Measurements from ENCODE around the gene ACTR1A. TPM values are rescaled to one million over a fixed set of nuclear protein-coding genes. Genes with fewer than 3 reads are reported as not detected.

ACTR1A gene
- total and polyA plus RNA-seq, 9 of the 15 experiments (the other 6 are each of a cell fraction or from before 2014, with no cell fraction given), result 36.3 to 77.2 (median 49.6) TPM

GRCh38 chr10:102502337-102503151, at the start of gene ACTR1A (continued):
- peak; percentile 92 for TF ChIP-seq SIX5 (IDR thresholded peaks at IDR 0.05; ENCODE audit: borderline replicate concordance in 1 of 2, insufficient read depth in 1 of 2, low read depth in 1 of 2, low read length in 2 of 2)
- peak; percentile 19; the same call in 1 of the 2 replicates for TF ChIP-seq SIN3B (IDR thresholded peaks at IDR 0.05; ENCODE audit: low read depth)
- no peak for TF ChIP-seq ZNF174 (CRISPR knock-in tag; IDR thresholded peaks at IDR 0.05)
- TF ChIP-seq BACH1 (tag; IDR thresholded peaks at IDR 0.05), result 0 out of 2 replicates have a peak, but pooled peaks have one; percentile 53
- TF ChIP-seq CAMTA2 (CRISPR knock-in tag; conservative IDR thresholded peaks at IDR 0.05), result no peak
- TF ChIP-seq ZNF197 (CRISPR knock-in tag; IDR thresholded peaks at IDR 0.05; ENCODE audit: low read depth), result 0 out of 2 replicates have a peak, but pooled peaks have one; percentile 75
- no peak for TF ChIP-seq ZNF436 (CRISPR knock-in tag; IDR thresholded peaks at IDR 0.05)
- TF ChIP-seq SMAD3 (CRISPR knock-in tag; conservative IDR thresholded peaks at IDR 0.05), result 0 out of 2 replicates have a peak, but pooled peaks have one; percentile 32
- TF ChIP-seq SPI1 (IDR thresholded peaks at IDR 0.05; ENCODE audit: borderline replicate concordance, low read depth, low read length), result peak; percentile 38; the same call in 1 of the 2 replicates
- no peak for TF ChIP-seq EZH2 (IDR thresholded peaks at IDR 0.05; ENCODE audit: borderline replicate concordance, low read depth, low read length)
- no peak for TF ChIP-seq PYGO2 (tag; IDR thresholded peaks at IDR 0.05)
- TF ChIP-seq MAFF (IDR thresholded peaks at IDR 0.05; ENCODE audit: low read length), result no peak
- TF ChIP-seq ZFX (CRISPR knock-in tag; IDR thresholded peaks at IDR 0.05), result peak; percentile 83
- TF ChIP-seq ARHGAP35 (IDR thresholded peaks at IDR 0.05; ENCODE audit: partially characterized antibody), result no peak
- TF ChIP-seq TAF7 (tag; IDR thresholded peaks at IDR 0.05), result no peak
- TF ChIP-seq HBP1 (CRISPR knock-in tag; IDR thresholded peaks at IDR 0.05), result 0 out of 2 replicates have a peak, but pooled peaks have one; percentile 5
- TF ChIP-seq CHCHD3 (CRISPR knock-in tag; IDR thresholded peaks at IDR 0.05), result no peak
- TF ChIP-seq ZBTB2 (IDR thresholded peaks at IDR 0.05), result peak; percentile 92
- no peak for TF ChIP-seq TCF15 (CRISPR knock-in tag; IDR thresholded peaks at IDR 0.05)
- TF ChIP-seq GATA2 (CRISPR knock-in tag; IDR thresholded peaks at IDR 0.05), result 0 out of 2 replicates have a peak, but pooled peaks have one; percentile 23
- TF ChIP-seq SAP30 (IDR thresholded peaks at IDR 0.05; ENCODE audit: borderline replicate concordance, insufficient read depth, low read depth, low read length, poor library complexity, severe bottlenecking), result peak; percentile 78
- TF ChIP-seq TBL1XR1 (IDR thresholded peaks at IDR 0.05; ENCODE audit: low read length in 2 of 2), result peak in 1 of 2 experiments; percentile 34; a peak in 1 of 4 replicates
- no peak for TF ChIP-seq BRD4 (IDR thresholded peaks at IDR 0.05)
- no peak for TF ChIP-seq NCOA6 (IDR thresholded peaks at IDR 0.05)
- no peak for TF ChIP-seq ZNF311 (CRISPR knock-in tag; IDR thresholded peaks at IDR 0.05)
- peak; percentile 22 for TF ChIP-seq CXXC5 (CRISPR knock-in tag; IDR thresholded peaks at IDR 0.05)
- TF ChIP-seq ZNF133 (CRISPR knock-in tag; IDR thresholded peaks at IDR 0.05), result no peak
